Common myeloid progenitor, CD34-positive (primary cell): ENCODE results near the gene CCL26.
"Not testable (repeated sequence)": the region's sequence is repeated elsewhere in the genome, so short reads cannot be mapped to it uniquely, and the experiment has no call there.

Source experiments
- CTCF ChIA-PET: fragments of 350-600 bp; sonication (Branson Sonifier 250); formaldehyde crosslinking; loops from one replicate; lab custom pipeline; 2021; ENCODE audit warnings: antibody characterized with exemption; lab: Charles Lee
- POLR2A ChIA-PET: fragments of 350-600 bp; sonication (Branson Sonifier 250); formaldehyde crosslinking; loops from one replicate; lab custom pipeline; 2021; ENCODE audit warnings: antibody characterized with exemption; lab: Charles Lee
- DNase-seq, 3 donors: peaks; one replicate each; pipeline versions ENCODE4 v3.0.0 to v3.0.0-alpha.2; 2013
- H3K27ac ChIP-seq, 2 experiments: 1 replicate in 1 of 2; 2 replicates in 1 of 2; pipeline ENCODE4 v1.7.0; 2013; ENCODE audit warnings: inconsistent platforms in 2 of 2, low read length in 2 of 2, mild to moderate bottlenecking in 2 of 2, low read depth in 1 of 2, moderate library complexity in 1 of 2; ENCODE audit not compliant: severe bottlenecking in 2 of 2, insufficient read depth in 1 of 2, poor library complexity in 1 of 2
- H3K27me3 ChIP-seq, 5 experiments: replicated peaks in 2 of 5; 1 replicate in 3 of 5; 2 replicates in 2 of 5; pipeline versions ENCODE4 v1.6.1 to v1.7.0; 2013; ENCODE audit warnings: low read length in 4 of 5, mild to moderate bottlenecking in 2 of 5, moderate library complexity in 2 of 5, inconsistent platforms in 1 of 5; ENCODE audit not compliant: insufficient read depth in 5 of 5, control insufficient read depth in 4 of 5
- H3K36me3 ChIP-seq, 4 experiments: 1 replicate in 2 of 4; 2 replicates in 2 of 4; pipeline versions ENCODE4 v1.6.1 to v1.7.0; 2013; ENCODE audit warnings: low read length in 3 of 4, control low read depth in 1 of 4, mild to moderate bottlenecking in 1 of 4; ENCODE audit not compliant: control insufficient read depth in 4 of 4, insufficient read depth in 4 of 4
- H3K4me1 ChIP-seq, 4 experiments: 1 replicate in 3 of 4; 2 replicates in 1 of 4; pipeline versions ENCODE4 v1.6.1 to v1.7.1; 2013; ENCODE audit warnings: low read length in 3 of 4, mild to moderate bottlenecking in 3 of 4, control low read depth in 1 of 4, inconsistent platforms in 1 of 4, moderate library complexity in 1 of 4; ENCODE audit not compliant: control insufficient read depth in 4 of 4, insufficient read depth in 4 of 4; ENCODE audit errors: control extremely low read depth in 1 of 4
- H3K4me3 ChIP-seq, 7 experiments: 1 replicate in 4 of 7; 2 replicates in 3 of 7; pipeline versions ENCODE4 v1.5.1 to v1.7.0; 2013; ENCODE audit warnings: mild to moderate bottlenecking in 7 of 7, low read length in 6 of 7, moderate library complexity in 6 of 7, inconsistent platforms in 2 of 7, low read depth in 2 of 7, control low read depth in 1 of 7; ENCODE audit not compliant: insufficient read depth in 4 of 7, control insufficient read depth in 1 of 7; ENCODE audit errors: extremely low read depth in 1 of 7
- H3K9me3 ChIP-seq, 5 experiments: 1 replicate in 4 of 5; 2 replicates in 1 of 5; pipeline versions ENCODE4 v1.6.1 to v1.7.1; 2013; ENCODE audit warnings: low read length in 4 of 5, mild to moderate bottlenecking in 2 of 5, inconsistent platforms in 1 of 5, low read depth in 1 of 5, moderate library complexity in 1 of 5; ENCODE audit not compliant: control insufficient read depth in 4 of 5, insufficient read depth in 2 of 5; ENCODE audit errors: control extremely low read depth in 1 of 5
- WGBS: methylation state at CpG from one replicate; pipeline ENCODE4 v1.1.5; 2013; ENCODE audit not compliant: insufficient coverage; 5-methylcytosine and 5-hydroxymethylcytosine counted together

Gene CCL26

DNA sequence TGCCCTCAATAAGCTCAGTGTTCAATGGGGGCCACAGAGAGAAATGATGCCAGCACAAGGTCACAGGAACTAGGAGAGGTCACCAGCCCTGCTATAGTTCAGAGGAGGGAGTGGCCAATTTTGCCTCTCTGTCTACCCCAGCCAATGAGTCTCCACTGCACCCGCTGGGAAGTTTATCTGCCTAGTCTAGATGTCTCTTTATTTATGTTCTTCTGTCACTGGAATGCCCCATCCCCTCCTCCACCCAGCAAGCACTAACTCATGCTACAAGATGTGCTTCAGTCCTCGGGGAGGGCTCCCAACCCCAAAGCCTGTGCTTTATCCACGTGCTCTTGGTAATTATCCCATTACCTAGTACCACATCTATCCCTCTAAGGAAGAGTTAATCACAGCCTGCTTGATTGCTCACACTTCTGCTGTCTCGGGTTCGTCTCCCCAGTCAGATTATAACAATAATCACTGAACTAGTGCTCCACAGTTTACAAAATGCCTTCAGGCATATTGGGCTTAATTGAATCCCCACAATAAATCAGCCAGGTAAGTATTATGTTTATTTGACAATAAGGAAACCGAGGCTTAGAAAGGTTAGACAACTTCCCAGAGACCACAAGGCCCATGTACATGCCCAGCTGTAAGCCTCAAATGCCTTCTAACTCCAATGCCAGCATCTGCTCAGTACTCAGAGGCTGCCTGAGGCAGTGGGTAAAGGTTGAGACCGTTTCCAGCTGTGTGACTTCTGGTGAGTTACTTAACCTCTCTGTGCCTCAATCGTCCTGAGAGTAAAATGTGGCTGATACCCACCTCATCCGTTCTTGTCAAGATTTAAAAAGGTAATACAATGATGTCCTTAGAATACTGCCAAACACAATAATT lies 37.2 kb downstream of the CCL26 start:
- Histone ChIP-seq H3K36me3 (peaks cover 0 to 2% (median 0%) of the 10 kb centered on the region in 4 experiments), H3K9me3 (no peaks in the 10 kb centered on the region), H3K27ac (no peak overlapping the region), H3K4me1 (peaks cover 0 to 16% (median 10%) of the 10 kb centered on the region in 4 experiments), H3K4me3 (no peak overlapping the region), H3K27me3 (no peaks in the 10 kb centered on the region)
- WGBS: 100% methylated on average over 5 of the region's 9 CpGs
- ChIA-PET CTCF (no interaction called here), POLR2A (no interaction called here)
- DNase-seq: no peak

DNA sequence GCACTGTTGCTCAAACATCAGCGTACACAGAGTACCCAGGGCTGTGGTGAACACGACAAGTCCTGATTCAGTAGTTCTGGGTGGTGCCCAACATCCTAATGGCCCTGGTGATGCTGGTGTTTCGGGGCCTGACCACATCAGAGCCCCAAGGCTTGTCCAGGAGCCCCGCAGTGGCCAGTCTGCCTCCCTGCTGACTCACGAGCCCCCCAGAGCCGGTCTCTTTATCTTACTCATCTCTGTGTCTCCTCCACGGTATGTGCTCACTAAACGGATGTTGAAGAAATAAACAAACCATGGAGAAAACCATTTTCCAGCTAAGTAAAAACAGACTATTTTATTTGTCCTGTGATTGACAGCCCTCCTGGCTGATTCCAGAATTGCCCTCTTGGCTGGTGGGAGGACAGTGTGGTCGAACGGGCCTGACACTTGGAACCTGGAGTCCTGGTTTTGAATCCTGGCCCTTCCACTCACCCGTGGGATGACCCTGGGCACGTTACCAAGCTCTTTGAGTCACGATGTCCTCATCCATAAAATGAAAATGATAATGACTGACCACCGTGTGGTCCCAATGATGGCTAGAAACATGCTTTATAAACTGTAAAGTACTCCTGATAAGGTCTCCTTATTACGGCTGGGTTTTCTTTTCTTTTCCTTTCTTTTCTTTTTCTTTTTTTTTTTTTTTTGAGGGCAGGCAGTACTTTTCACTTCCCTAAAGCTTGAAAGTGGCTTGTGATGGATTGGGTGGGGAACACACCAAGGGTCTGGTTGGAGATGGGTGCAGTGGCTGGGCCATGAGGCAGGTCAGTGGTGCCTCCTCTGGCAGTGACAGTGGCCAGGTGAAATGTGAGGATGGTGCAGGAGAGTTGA lies 39.0 kb downstream of the CCL26 start:
- Histone ChIP-seq H3K4me3 (no peak overlapping the region), H3K4me1 (peaks cover 0 to 15% (median 11%) of the 10 kb centered on the region in 4 experiments), H3K36me3 (peaks cover 0 to 2% (median 0%) of the 10 kb centered on the region in 4 experiments), H3K27ac (no peak overlapping the region), H3K27me3 (no peaks in the 10 kb centered on the region), H3K9me3 (no peaks in the 10 kb centered on the region)
- ChIA-PET POLR2A (no interaction called here), CTCF (interaction anchor here (1.1 kb wide), 1 partner anchor 199 kb away, joined by 3 read pairs; no protein-coding TSS in a partner anchor)
- DNase-seq: no peak
- 96% methylated on average over 15 of the region's 15 CpGs for WGBS

DNA sequence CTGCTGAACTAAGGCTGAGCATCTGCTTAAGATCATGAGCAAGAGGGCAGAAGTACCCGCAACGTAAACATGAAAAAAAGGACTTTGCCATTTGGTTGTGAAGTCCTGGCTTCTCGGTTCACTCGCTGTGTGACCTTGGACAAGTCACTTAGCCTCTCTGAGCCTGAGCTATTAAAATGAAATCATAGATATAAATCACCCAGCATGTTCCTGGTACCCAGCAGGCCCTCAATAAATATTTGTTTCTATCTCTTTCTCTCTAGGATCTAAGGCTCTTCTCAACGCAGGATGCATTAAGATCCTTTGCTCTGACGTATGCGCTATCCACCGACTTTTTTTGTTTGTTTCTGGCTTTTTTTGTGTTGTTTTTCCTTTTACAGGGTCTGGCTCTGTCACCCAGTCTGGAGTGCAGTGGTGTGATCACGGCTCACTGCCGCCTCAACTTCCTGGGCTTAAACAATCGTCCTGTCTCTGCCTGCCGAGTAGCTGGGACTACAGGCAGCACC lies 39.9 kb downstream of the CCL26 start:
- 95% methylated on average over 11 of the region's 12 CpGs for WGBS
- Histone ChIP-seq H3K4me3 (no peak overlapping the region), H3K9me3 (no peaks in the 10 kb centered on the region), H3K27ac (no peak overlapping the region), H3K4me1 (peaks cover 0 to 16% (median 12%) of the 10 kb centered on the region in 4 experiments), H3K27me3 (no peaks in the 10 kb centered on the region), H3K36me3 (peaks cover 0 to 2% (median 0%) of the 10 kb centered on the region in 4 experiments)
- ChIA-PET POLR2A (no interaction called here), CTCF (interaction anchor here (1.1 to 1.4 kb wide), 2 partner anchors 24 to 198 kb away, joined by 3 to 4 read pairs; no protein-coding TSS in a partner anchor)
- no peak for DNase-seq

DNA sequence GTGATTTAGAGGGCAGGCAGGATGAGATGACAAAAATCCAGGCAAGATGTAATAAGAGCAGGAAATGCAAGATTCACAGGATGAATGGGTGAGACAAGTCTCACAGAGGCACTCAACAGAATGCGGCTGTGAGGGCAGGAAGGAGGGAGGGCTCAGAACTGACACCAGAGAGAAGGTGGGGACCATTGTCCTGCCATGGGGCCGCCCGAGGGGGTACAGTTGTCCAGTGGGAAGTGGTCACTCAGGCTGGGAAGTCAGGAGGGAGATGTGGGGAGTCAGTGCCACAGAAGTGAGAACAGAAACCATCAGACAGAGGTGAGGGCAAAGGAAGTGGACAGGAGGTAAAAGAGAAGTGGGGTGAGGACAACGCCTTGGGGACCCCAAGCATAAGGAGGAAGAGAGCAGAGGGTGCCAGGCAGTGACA lies 42.1 kb downstream of the CCL26 start:
- ChIA-PET CTCF (no interaction called here), POLR2A (no interaction called here)
- H3K4me1 ChIP-seq: peaks cover 0 to 24% (median 12%) of the 10 kb centered on the region in 4 experiments
- no peaks in the 10 kb centered on the region for H3K27me3 ChIP-seq
- H3K9me3 ChIP-seq: no peaks in the 10 kb centered on the region
- no peak overlapping the region for H3K4me3 ChIP-seq
- peaks cover 0 to 2% (median 0%) of the 10 kb centered on the region in 4 experiments for H3K36me3 ChIP-seq
- 75% methylated on average over 4 of the region's 4 CpGs for WGBS
- DNase-seq: no peak
- H3K27ac ChIP-seq: no peak overlapping the region

DNA sequence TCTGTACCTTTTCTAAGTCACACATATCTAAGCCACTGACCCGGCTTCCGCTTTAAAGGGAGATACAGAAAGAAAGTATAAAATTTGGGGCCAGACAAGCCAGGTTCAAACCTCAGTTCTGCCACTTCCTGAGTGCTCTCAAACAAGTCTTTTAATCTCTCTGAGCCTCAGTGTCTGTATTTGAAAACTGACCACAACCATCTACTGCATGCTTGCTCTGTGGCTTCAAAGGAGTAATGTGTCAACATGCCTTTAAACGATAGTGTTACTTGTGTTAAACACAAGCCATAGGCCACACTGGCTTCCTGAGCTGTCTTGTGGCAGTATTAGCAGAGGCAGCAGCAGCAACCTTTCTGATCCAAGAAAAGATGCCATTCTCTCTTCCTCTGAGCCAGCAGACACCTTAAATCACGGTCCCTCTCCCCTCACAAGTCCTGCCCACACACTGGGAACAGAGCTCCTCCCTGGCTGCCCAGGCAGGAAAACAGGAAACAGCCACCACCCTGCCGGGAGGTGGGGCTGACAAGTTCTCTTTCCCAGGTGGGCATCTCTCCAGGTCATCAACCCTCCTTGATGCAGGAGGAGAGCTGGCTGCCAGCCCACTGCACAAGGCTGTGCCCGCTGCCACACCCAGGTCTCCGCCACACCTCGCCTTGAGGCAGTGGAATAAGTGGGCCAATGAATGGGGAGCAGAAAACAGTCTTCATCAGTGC lies 44.0 kb downstream of the CCL26 start:
- H3K4me3 ChIP-seq: no peak overlapping the region
- H3K36me3 ChIP-seq: no peaks in the 10 kb centered on the region
- H3K27me3 ChIP-seq: no peaks in the 10 kb centered on the region
- peak overlapping the region in 1 of 2 experiments; percentile 31 for H3K27ac ChIP-seq
- ChIA-PET CTCF (no interaction called here), POLR2A (interaction anchor here (1.1 kb wide), 1 partner anchor 11 kb away, joined by 5 read pairs; the partner anchor contains the start of gene HIP1)
- peaks cover 0 to 26% (median 12%) of the 10 kb centered on the region in 4 experiments for H3K4me1 ChIP-seq
- 46% methylated on average over 6 of the region's 8 CpGs for WGBS
- no peaks in the 10 kb centered on the region for H3K9me3 ChIP-seq
- DNase-seq: peak in 2 of 3 donors; percentile 44 to 69

DNA sequence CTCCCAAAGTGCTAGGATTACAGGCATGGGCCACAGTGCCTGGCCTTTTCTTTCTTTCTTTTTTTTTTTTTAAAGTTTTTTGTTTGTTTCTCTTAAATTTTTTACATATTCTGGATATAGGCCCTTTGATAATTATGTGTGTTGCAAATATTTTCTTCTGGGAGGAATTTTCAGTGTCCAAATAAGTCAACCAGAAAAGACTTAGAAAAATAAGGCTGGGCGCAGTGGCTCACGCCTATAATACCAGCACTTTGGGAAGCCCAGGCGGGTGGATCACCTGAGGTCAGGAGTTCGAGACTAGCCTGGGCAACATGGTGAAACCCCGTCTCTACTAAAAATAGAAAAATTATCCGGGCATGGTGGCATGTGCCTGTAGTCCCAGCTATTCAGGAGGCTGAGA lies 44.7 kb downstream of the CCL26 start:
- H3K4me3 ChIP-seq: not testable (repeated sequence)
- WGBS: 95% methylated on average over 4 of the region's 6 CpGs

More for the DNA sequence above, 44.7 kb downstream of the CCL26 start:
- POLR2A ChIA-PET: interaction anchor here (1.1 kb wide), 1 partner anchor 12 kb away, joined by 5 read pairs; the partner anchor contains the start of gene HIP1
- H3K36me3 ChIP-seq, CTCF ChIA-PET, H3K9me3 ChIP-seq, DNase-seq, H3K27me3 ChIP-seq, H3K27ac ChIP-seq: not testable (repeated sequence)
- peaks cover 0 to 26% (median 12%) of the 10 kb centered on the region in 4 experiments for H3K4me1 ChIP-seq
